Chondrocyte (in vitro differentiated cells): ENCODE data around the gene SIM1. TPM values are rescaled to one million over a fixed set of nuclear protein-coding genes. Genes with fewer than 3 reads are reported as not detected.

Source experiments
- DNase-seq: peaks from one replicate; pipeline ENCODE4 v3.0.0; 2021; ENCODE audit warnings: mixed read lengths, low spot score
- H3K27ac Mint-ChIP-seq: one replicate; pipeline ENCODE4 v1.8.0; 2021; ENCODE audit warnings: mild to moderate bottlenecking, moderate library complexity, mixed read lengths; ENCODE audit not compliant: unreplicated experiment
- H3K27me3 Mint-ChIP-seq: 2 replicates; pipeline ENCODE4 v1.8.0; 2021; ENCODE audit warnings: low read depth, mixed read lengths
- H3K36me3 Mint-ChIP-seq: 2 replicates; pipeline ENCODE4 v1.8.0; 2021; ENCODE audit warnings: low read depth, mixed read lengths
- H3K4me1 Mint-ChIP-seq: 2 replicates; pipeline ENCODE4 v1.8.0; 2021; ENCODE audit warnings: low read depth, mild to moderate bottlenecking, mixed read lengths
- H3K4me3 Mint-ChIP-seq: one replicate; pipeline ENCODE4 v1.8.0; 2021; ENCODE audit warnings: mild to moderate bottlenecking, moderate library complexity, mixed read lengths; ENCODE audit not compliant: unreplicated experiment
- H3K9me3 Mint-ChIP-seq: 2 replicates; pipeline ENCODE4 v1.8.0; 2021; ENCODE audit warnings: low read depth, mixed read lengths
- CTCF ChIP-seq: fragments of 200-600 bp; sonication (generic); IDR thresholded peaks from 2 replicates; pipeline ENCODE4 v1.5.0; 2021; ENCODE audit warnings: antibody characterized with exemption, mild to moderate bottlenecking, moderate library complexity
- total RNA-seq: library from RNA; stranded (reverse); gene quantifications from 3 replicates; pipeline ENCODE4 v1.2.1, GENCODE V29; 2021

SIM1 gene
- total RNA-seq, 1 donor from 2014 or later, result 10.7 TPM

DNA sequence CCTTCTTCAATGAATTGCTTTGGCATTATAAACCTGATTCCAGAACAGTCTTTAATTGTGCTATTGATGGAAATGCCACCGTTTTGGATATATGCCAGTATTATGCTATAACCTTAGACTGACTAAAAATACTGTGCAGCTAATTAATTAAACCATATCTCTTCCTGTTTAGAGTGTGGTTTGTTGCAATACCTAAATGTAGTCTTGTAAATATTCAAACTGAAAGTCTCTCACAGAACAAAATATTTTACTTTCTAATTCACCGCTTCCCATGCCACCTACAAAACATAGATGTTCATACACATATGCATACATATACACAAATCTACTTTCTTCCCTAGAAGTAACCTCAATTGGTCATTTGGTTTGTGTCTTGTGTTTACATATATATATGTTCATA lies 126.6 kb downstream of the SIM1 start:
- H3K4me3 Mint-ChIP-seq, result no peak overlapping the region
- no peaks in the 10 kb centered on the region for H3K27me3 Mint-ChIP-seq
- no peak for DNase-seq

GRCh38 chr6:100336876-100337275 lies 127.8 kb downstream of the SIM1 start:
- Mint-ChIP-seq H3K27me3 (no peaks in the 10 kb centered on the region), H3K36me3 (no peaks in the 10 kb centered on the region), H3K4me3 (no peak overlapping the region), H3K4me1 (peaks cover 14% of the 10 kb centered on the region), H3K27ac (no peak overlapping the region), H3K9me3 (peaks cover 13% of the 10 kb centered on the region)
- no peak for DNase-seq
- TF ChIP-seq CTCF, result no peak

More for the DNA sequence above, 126.6 kb downstream of the SIM1 start:
- Mint-ChIP-seq H3K36me3 (no peaks in the 10 kb centered on the region), H3K4me1 (peaks cover 24% of the 10 kb centered on the region), H3K27ac (no peak overlapping the region), H3K9me3 (peaks cover 13% of the 10 kb centered on the region)
- no peak for TF ChIP-seq CTCF

DNA sequence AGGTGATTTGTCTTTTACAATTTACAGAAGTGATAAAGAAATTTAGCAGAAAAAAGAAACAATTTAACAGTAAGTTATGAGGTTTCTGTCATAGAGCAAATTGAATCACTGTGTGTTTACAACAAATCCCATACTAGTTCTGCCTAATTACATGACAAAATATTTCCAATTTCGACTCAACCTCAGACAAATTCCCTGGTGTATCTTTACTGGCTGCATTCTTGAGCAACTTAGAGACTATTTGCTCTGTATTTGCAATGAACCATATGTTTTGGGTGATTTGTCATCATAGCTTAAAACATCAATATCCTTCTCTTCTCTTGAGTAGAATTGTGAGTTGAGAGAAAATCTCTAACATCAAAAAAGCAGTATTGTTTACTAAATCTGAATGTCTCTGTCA lies 128.7 kb downstream of the SIM1 start:
- Mint-ChIP-seq H3K4me3 (no peak overlapping the region), H3K27me3 (no peaks in the 10 kb centered on the region), H3K4me1 (peaks cover 12% of the 10 kb centered on the region), H3K36me3 (no peaks in the 10 kb centered on the region), H3K27ac (no peak overlapping the region), H3K9me3 (peaks cover 11% of the 10 kb centered on the region)
- no peak for DNase-seq
- TF ChIP-seq CTCF, result no peak
